ENCODE data around the gene SHMT2.

SHMT2 gene

DNA sequence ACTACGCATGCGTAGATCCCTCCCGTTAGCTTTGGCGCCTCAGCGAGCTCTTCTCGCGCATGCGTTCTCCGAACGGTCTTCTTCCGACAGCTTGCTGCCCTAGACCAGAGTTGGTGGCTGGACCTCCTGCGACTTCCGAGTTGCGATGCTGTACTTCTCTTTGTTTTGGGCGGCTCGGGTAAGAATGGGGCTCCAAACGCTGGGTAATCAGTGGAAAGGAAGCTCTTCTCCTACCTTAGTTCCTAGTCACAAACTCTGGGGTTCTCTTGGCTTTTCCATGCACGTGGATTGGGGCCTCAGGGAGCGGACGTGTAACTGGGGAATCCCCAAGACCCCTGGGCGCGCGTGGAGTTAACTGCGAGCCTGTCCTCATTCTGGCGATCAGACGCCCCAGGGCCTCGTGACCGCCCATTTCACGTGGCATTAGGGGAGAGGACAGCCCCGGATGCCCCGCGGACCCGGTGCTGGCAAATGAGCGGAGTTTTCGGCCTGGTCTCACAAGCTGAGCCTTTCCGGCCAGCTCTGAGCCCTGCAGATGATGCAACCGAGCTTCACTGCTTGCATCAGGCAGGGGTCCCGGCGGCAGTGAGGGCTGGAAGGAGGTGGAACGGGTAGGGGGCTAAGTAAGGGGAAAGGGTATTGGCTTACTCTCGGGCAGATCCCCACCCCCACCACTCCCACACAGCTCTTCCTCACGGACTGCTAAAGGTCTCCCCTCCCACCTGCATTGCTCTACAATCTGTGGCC lies at the start of gene SHMT2:
Gene SHMT2 (plus strand): TSS at position 78 of the 747 bp plus-strand sequence. CDS start 68 bp downstream, at position 146.
- peak; percentile 92 to 96 for DNase-seq

DNA sequence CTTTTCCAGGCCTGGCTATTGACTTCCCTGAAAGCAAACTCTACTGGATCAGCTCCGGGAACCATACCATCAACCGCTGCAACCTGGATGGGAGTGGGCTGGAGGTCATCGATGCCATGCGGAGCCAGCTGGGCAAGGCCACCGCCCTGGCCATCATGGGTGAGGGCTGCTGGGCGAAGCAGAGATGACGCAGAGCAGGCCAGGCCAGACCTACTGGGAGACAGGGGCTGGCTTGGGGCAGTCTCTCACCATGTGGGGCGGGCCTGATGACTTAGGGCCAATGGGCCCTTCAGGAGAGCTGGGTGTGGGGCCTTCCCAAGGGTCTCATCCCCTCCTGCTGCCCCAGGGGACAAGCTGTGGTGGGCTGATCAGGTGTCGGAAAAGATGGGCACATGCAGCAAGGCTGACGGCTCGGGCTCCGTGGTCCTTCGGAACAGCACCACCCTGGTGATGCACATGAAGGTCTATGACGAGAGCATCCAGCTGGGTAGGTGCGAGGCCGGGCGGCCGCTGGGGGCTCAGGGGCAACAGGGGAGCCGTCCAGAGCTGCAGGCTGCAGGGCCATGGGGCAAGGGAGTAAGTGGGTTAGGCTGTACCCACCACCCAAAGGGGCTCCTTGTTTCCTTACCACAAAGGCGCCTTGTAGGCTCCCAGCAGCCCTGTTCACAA lies 49.1 kb upstream of the SHMT2 start:
- no peak for DNase-seq

DNA sequence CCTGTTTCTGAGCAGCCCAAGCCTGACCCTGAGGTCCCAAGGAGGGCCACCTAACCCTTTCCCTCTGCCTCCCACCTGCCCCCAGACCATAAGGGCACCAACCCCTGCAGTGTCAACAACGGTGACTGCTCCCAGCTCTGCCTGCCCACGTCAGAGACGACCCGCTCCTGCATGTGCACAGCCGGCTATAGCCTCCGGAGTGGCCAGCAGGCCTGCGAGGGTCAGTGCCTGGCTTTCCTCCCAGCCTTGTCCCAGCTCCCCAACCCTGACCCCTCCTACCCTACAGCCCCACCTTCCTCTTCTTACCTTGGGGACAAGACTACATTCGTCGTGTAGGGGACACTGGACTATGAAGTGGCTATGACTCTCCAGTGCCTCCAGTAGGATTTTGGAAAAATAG lies 48.4 kb upstream of the SHMT2 start:
- DNase-seq: no peak

DNA sequence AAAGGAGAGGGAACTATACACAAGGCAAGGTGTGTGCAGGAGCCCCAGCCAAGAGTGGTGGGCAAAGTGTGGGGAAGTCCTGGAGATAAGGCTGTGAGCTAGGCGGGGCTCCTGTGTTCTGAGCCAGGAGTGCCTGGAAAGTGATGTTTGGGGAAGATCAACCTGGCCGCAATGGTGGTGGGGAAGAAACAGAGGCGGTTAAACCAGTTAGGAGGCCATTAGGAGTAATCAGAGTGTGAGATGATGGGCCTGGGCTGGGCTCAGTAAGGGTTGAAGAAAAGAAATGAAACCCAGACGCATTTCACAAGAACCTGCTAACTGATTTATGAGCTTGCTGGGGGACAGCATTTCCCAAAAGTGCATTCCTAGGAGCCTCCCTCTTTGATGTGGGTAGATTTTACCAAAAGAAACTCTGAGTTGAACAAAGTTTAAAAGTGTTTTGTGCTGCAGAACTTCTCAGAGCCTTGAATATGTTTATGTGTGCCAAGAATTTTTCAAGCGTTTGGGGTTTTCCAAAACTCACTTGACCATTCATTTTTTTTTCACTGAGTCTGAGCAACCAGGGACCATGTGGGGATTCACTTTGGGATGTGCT lies 47.9 kb upstream of the SHMT2 start:
- DNase-seq: no peak

DNA sequence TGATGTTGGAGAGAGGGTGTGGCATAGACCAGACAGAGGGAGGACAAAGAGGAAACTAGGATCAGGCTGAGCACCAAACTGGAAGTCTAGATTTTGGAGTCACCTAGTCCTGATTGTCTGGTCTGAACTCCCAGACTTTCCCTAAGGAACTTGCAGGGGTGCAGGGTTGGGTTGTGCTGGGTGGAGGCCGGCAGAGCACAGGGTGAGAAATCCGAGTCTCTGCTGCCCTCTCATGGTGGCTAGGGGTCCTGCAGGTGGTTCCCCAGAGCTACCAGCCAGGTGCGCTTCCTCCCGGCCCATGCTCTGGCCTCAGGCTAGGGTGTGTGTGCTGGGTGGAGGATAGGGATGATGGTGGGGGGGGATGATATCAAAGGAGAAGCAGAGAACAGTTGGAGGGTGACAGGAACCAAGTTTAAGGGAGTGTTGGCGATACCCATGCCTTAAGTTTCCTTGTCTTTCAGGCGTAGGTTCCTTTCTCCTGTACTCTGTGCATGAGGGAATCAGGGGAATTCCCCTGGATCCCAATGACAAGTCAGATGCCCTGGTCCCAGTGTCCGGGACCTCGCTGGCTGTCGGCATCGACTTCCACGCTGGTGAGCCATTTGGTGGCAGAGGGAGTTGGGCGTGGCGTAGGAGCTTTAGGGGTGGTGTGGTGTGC lies 46.5 kb upstream of the SHMT2 start:
- peak; percentile 60 to 88 for DNase-seq

DNA sequence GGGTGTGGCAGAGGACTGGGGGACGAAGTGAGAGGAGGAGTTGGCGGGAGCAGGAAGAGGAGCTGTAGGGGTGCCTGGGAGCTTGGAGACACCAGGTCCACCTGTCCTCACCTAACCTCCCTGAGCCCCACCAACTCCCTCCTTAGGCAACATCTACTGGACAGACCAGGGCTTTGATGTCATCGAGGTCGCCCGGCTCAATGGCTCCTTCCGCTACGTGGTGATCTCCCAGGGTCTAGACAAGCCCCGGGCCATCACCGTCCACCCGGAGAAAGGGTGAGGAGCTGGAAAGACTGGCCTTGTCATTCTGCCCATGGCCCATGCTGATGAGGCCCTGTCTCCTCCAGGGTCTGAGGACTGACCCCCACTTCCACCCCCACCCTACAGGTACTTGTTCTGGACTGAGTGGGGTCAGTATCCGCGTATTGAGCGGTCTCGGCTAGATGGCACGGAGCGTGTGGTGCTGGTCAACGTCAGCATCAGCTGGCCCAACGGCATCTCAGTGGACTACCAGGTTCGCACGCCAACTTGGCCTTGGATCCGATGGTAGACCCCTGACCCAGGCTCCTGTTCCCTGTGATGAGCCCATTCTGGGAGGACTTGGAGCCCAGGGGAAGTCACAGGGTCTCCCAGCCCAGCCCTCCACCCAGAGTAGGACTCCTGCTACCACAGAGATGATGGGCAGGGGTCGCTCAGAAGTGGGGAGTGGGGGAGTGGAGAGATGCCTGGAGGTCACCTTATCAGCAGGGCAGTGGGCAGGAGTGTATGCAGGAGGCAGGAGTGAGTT lies 45.4 kb upstream of the SHMT2 start:
- no peak for DNase-seq

DNA sequence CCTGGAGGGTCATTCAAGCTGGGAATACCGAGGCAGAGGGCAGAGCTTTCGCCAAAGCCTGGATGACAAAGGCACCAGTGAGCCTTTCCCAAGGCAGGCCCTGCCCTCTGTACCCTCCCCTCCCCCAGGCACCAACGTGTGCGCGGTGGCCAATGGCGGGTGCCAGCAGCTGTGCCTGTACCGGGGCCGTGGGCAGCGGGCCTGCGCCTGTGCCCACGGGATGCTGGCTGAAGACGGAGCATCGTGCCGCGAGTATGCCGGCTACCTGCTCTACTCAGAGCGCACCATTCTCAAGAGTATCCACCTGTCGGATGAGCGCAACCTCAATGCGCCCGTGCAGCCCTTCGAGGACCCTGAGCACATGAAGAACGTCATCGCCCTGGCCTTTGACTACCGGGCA lies 44.1 kb upstream of the SHMT2 start:
- no peak for DNase-seq

DNA sequence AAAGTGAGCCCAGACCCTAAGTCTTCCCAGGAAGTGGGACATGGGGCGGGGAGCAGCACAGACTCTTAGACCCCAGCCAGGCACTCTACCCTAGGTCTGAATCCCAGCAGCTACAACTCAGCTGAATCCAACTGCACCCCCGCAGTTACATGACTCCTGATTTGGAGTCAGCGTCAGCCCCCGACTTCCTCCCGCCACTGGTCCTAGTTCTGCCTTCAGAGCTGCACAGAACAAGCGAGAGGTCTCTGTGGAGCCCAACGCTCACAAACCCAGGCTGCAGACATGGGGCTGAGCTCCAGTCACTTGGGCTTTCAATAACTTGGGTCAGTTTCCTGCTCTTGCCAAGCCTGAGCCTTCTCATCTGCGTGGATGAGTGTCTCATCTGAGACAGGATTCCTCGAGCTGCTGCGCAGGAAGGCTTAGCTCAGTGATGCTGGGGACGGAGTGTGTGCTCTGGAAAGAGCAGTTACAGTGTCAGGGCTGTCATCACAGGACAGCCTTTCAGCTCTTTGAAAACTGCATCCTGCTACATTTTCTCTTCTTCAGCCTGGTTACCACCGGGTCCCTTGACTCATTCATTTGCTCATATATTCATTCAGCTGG lies 43.5 kb upstream of the SHMT2 start:
- DNase-seq: no peak

DNA sequence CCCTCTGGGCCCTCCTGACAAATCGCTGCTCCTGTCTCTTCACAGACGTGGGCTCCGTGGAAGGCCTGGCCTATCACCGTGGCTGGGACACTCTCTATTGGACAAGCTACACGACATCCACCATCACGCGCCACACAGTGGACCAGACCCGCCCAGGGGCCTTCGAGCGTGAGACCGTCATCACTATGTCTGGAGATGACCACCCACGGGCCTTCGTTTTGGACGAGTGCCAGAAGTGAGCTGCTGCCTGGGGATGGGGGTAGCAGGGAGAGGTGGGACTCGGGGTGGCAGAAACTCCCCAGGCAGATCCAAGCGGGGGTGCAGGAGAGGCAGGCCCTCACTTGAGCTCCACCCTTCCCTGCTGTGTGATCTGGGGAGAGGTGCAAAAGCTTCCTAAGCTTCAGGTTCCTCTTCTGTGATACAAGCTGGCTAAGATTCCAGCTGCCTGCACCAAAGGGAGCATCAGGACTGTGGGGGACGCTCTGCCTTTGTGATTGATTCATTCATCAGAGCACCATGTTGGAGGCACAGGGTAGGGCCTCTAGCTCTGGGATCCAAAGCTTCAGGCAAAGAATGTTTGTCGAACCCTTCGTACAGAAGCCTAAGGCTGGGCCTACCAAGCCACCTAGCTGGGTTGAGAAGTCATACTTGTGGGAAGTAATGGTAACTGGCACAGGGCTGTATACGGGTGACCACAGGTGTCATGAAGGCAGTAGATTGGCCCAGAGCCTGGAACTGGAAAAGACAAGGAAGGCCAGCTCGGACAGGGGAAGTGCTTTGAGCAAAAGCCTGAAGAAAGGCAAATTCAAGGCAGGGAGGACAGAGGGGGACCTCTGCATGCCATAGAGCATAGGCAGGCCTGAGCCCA lies 42.1 kb upstream of the SHMT2 start:
- DNase-seq: no peak

DNA sequence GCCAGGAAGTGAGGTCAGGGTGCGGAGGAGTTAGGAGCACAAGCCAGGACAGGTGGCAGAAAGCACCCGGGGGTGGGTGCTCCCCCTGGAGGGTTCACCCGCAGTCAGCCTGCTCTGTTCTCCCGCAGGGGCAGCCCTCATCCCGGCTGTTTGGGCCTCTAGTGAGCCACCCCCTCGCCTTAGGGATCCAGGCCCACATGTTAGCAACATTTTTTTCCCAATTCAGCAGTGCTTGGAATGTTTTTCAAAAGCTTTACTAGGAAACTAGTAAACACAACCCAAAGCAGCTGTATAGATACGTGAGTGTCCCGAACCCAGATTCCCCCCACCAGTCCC lies 41.5 kb upstream of the SHMT2 start:
- no peak for DNase-seq

DNA sequence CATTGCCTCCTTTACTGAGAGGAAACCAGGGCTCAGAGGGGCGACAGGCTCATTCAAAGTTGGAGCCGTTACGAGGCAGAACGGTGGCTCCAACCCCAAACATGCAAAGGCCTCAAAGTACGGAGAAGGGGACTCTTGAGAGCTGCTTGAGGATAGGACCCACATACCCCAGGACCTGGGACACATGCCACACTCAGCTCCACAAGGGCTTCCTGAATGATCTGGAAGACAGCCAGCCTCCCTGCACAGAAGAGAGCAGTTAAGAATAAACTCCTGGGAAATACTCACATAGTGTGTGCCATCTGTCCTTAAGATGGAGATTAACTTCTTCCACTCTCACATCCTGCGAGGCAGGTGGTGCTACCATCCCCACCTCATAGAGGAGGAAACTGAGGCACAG lies 39.5 kb upstream of the SHMT2 start:
- no peak for DNase-seq

DNA sequence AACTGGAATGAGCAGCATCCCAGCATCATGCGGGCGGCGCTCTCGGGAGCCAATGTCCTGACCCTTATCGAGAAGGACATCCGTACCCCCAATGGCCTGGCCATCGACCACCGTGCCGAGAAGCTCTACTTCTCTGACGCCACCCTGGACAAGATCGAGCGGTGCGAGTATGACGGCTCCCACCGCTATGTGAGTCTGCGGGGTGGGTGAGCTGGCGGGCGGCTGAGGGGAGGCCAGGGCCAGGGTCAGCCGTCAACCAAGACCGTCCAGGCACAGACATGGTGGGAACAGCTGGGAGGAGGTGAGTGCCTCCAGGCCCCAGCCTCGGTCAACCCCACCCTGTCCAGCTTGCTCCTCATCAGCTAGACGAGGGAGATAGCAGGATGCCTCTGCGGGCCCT lies 38.7 kb upstream of the SHMT2 start:
- no peak for DNase-seq

DNA sequence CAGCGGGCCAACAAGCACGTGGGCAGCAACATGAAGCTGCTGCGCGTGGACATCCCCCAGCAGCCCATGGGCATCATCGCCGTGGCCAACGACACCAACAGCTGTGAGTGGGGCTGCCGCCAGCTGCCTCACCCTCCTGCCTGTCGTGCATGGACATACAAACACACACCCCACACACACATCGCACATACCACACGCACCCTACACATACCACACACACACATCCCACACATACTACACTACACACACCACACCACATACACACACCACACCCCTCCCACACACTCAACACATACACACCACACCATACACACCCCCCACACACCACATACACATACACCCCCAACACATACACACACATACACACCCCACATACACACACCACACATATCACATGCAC lies 38.1 kb upstream of the SHMT2 start:
- DNase-seq: no peak

DNA sequence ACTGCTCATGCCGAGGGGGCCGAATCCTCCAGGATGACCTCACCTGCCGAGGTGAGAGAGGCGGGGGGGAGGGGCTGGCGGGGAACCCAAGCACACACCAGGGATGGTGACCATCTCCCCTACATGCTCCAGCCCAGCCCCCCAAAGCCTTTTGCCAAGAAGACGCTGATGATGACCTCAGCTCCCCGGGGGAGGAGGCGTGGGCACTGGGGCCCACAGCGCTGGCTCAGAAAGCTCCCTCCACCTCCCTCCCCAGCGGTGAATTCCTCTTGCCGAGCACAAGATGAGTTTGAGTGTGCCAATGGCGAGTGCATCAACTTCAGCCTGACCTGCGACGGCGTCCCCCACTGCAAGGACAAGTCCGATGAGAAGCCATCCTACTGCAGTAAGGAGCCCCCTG lies 36.6 kb upstream of the SHMT2 start:
- DNase-seq: no peak

DNA sequence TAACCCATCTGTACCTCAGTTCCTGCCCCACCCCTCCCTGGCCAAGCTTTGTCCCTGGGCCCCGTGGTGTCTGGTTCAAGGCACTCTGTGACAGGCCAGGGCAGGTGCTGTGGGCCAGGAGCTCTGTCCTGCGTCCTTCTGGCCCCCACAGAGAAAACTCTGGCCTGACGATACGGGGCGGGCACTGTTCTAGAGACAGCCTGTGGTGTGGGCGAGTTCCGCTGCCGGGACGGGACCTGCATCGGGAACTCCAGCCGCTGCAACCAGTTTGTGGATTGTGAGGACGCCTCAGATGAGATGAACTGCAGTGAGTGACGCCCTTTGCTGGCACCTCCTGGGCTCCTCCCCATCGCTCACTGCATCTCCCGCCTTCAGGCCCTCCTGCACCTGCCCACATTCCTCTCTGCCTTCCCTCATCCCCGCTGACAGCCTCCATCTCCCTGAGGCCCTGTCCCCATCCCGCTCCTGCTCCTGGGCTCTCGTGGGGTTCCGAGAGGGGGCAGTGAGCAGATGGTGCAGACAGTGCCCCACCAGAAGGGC lies 35.7 kb upstream of the SHMT2 start:
- peak in 1 of 2 experiments; percentile 74 for DNase-seq

DNA sequence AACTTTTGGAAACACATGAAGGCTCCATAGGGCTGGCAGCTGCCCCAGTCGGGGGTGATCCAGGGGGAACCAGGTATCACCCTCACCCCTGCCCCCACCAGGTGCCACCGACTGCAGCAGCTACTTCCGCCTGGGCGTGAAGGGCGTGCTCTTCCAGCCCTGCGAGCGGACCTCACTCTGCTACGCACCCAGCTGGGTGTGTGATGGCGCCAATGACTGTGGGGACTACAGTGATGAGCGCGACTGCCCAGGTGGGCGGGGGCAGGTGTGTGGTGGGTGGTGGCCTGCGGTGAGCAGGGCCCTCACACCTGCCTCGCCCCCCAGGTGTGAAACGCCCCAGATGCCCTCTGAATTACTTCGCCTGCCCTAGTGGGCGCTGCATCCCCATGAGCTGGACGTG lies 35.3 kb upstream of the SHMT2 start:
- peak in 1 of 2 experiments; percentile 57 for DNase-seq

DNA sequence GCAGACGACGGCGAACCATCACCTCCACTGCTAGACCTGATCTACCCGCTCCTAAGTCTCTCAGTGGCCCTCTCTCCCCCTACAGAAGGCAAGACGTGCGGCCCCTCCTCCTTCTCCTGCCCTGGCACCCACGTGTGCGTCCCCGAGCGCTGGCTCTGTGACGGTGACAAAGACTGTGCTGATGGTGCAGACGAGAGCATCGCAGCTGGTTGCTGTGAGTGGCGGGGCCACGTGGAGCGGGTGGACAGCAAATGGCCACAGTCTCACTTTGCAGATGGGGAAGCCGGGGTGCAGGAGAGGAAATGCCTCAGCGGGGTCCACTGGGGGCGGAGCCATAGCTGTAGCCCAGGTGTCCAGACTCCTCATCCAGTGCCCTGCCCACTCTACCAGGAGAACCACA lies 34.3 kb upstream of the SHMT2 start:
- no peak for DNase-seq

DNA sequence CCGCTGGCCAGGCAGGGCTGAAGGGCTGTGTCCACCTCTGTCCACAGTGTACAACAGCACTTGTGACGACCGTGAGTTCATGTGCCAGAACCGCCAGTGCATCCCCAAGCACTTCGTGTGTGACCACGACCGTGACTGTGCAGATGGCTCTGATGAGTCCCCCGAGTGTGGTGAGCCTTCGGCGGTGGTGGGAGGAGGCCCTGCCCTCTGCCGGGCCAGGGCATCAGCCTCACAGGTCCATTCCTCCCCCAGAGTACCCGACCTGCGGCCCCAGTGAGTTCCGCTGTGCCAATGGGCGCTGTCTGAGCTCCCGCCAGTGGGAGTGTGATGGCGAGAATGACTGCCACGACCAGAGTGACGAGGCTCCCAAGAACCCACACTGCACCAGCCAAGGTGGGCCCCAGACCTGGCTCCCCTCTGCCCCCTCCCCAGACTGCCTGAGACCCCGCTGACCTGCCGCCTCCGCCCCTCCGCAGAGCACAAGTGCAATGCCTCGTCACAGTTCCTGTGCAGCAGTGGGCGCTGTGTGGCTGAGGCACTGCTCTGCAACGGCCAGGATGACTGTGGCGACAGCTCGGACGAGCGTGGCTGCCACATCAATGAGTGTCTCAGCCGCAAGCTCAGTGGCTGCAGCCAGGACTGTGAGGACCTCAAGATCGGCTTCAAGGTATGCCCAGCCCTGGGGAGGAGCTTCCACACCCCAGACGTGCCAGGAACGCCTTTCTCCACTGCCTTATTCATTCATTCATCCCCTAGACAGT lies 33.7 kb upstream of the SHMT2 start:
- DNase-seq: peak in 1 of 2 experiments; percentile 72

DNA sequence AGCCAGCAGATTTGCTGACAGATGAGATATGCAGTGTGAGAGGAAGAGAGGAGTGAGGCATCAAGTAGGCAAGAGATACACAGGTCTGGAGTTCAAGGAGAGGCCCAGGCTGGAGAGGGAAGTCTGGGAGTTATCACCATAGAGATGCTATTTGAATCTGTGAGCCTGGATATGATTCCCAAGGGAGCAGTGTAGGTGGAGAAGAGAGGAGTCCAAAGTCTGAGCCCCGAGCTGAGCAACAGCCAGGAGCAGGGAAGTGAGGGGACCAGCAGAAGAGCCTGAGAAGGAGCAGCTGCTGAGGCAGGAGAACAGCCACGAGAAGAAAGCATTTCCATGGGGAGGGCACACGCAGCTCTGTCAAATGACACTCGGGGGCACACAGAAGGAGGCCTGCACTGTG lies 33.1 kb upstream of the SHMT2 start:
- DNase-seq: peak; percentile 97

DNA sequence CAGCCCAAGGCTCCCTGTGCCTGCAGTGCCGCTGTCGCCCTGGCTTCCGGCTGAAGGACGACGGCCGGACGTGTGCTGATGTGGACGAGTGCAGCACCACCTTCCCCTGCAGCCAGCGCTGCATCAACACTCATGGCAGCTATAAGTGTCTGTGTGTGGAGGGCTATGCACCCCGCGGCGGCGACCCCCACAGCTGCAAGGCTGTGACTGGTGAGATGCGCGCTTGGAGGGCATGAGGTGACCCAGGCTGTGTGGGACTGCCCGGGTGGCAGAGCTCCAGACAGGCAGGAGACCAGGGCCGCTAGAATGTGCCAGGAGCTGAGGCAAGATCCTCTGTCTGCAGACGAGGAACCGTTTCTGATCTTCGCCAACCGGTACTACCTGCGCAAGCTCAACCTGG lies 32.6 kb upstream of the SHMT2 start:
- peak in 1 of 2 experiments; percentile 75 for DNase-seq

All from NCI-H526 (cell line).